Ishikawa (cell line): ENCODE measurements around the gene CLSTN1.

Source experiments
- FOXM1 ChIP-seq: IDR thresholded peaks from 2 replicates; pipeline ENCODE4 v1.6.1; 2012; ENCODE audit warnings: low read depth, borderline replicate concordance
- TCF12 ChIP-seq: IDR thresholded peaks from 2 replicates; pipeline ENCODE4 v1.6.1; 2012; ENCODE audit warnings: low read depth
- TF ChIP-seq, protein P1 (sequence below): IDR thresholded peaks from 2 replicates; pipeline ENCODE4 v1.6.1; 2012; ENCODE audit warnings: low read depth, mild to moderate bottlenecking

GRCh38 chr1:9770298-9770697 is 53.5 kb downstream of the CLSTN1 start:
- TF ChIP-seq FOXM1, result no peak
- TF ChIP-seq, protein P1, sequence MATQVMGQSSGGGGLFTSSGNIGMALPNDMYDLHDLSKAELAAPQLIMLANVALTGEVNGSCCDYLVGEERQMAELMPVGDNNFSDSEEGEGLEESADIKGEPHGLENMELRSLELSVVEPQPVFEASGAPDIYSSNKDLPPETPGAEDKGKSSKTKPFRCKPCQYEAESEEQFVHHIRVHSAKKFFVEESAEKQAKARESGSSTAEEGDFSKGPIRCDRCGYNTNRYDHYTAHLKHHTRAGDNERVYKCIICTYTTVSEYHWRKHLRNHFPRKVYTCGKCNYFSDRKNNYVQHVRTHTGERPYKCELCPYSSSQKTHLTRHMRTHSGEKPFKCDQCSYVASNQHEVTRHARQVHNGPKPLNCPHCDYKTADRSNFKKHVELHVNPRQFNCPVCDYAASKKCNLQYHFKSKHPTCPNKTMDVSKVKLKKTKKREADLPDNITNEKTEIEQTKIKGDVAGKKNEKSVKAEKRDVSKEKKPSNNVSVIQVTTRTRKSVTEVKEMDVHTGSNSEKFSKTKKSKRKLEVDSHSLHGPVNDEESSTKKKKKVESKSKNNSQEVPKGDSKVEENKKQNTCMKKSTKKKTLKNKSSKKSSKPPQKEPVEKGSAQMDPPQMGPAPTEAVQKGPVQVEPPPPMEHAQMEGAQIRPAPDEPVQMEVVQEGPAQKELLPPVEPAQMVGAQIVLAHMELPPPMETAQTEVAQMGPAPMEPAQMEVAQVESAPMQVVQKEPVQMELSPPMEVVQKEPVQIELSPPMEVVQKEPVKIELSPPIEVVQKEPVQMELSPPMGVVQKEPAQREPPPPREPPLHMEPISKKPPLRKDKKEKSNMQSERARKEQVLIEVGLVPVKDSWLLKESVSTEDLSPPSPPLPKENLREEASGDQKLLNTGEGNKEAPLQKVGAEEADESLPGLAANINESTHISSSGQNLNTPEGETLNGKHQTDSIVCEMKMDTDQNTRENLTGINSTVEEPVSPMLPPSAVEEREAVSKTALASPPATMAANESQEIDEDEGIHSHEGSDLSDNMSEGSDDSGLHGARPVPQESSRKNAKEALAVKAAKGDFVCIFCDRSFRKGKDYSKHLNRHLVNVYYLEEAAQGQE, result no peak
- TF ChIP-seq TCF12, result no peak
